Fibroblast of pulmonary artery (primary cell): ENCODE measurements around the gene PPP1R36.

Source experiments
- DNase-seq: peaks from one replicate; pipeline ENCODE4 v3.0.0-alpha.2; 2010; ENCODE audit warnings: low read depth
- H3K4me3 ChIP-seq: replicated peaks from 2 replicates; pipeline ENCODE4 v1.5.1; 2011; ENCODE audit warnings: low read depth, mild to moderate bottlenecking, control low read depth, low read length, moderate library complexity
- CTCF ChIP-seq: IDR thresholded peaks from 2 replicates; pipeline ENCODE4 v1.5.1; 2011; ENCODE audit warnings: mild to moderate bottlenecking, control low read depth, low read length, inconsistent platforms; ENCODE audit errors: missing control alignments

The PPP1R36 gene

GRCh38 chr14:64541972-64542835 lies 7.6 kb upstream of the PPP1R36 start:
- no peak for DNase-seq
- no peak for TF ChIP-seq CTCF
- peak overlapping the region; percentile 1 for H3K4me3 ChIP-seq

GRCh38 chr14:64542836-64543201 lies 6.9 kb upstream of the PPP1R36 start:
- no peak for TF ChIP-seq CTCF
- no peak overlapping the region for H3K4me3 ChIP-seq
- DNase-seq: no peak

- no peak overlapping the region for H3K4me3 ChIP-seq
- TF ChIP-seq CTCF: no peak
- DNase-seq: no peak
Observed at GRCh38 chr14:64544607-64545312, 5.0 kb upstream of the PPP1R36 start.

- H3K4me3 ChIP-seq: no peak overlapping the region
- no peak for TF ChIP-seq CTCF
Observed at GRCh38 chr14:64549016-64549415, 745 bp upstream of the PPP1R36 start.

GRCh38 chr14:64550621-64551333 lies 1.0 kb downstream of the PPP1R36 start:
- H3K4me3 ChIP-seq: no peak overlapping the region
- TF ChIP-seq CTCF: no peak

More at GRCh38 chr14:64549016-64549415, 745 bp upstream of the PPP1R36 start:
- no peak for DNase-seq

GRCh38 chr14:64554556-64554955 lies 4.8 kb downstream of the PPP1R36 start:
- H3K4me3 ChIP-seq: no peak overlapping the region
- TF ChIP-seq CTCF: no peak
- DNase-seq: no peak

More at GRCh38 chr14:64550621-64551333, 1.0 kb downstream of the PPP1R36 start:
- no peak for DNase-seq
